Neural cell (in vitro differentiated cells): ENCODE measurements around the gene HDAC10. TPM values are rescaled to one million over a fixed set of nuclear protein-coding genes. Genes with fewer than 3 reads are reported as not detected.
"Not testable (repeated sequence)": the region's sequence is repeated elsewhere in the genome, so short reads cannot be mapped to it uniquely, and the experiment has no call there.

Experiments used
- H2AFZ ChIP-seq: fragments of 200-600, 300-800 bp; sonication (generic), shearing (Covaris generic); 2 replicates; pipeline ENCODE4 v1.6.0; 2014; ENCODE audit warnings: low read depth, mild to moderate bottlenecking, antibody characterized with exemption, low read length, moderate library complexity
- H3F3A ChIP-seq: fragments of 200-600 bp; shearing (Covaris generic); 2 replicates; pipeline ENCODE4 v1.6.1; 2016; ENCODE audit warnings: mild to moderate bottlenecking, moderate library complexity, mixed read lengths, antibody characterized with exemption, low read length; ENCODE audit not compliant: insufficient read depth, poor library complexity, severe bottlenecking
- H3K27ac ChIP-seq: fragments of 200-600, 300-800 bp; sonication (generic), shearing (Covaris generic); 2 replicates; pipeline ENCODE4 v1.5.1; 2014; ENCODE audit warnings: mild to moderate bottlenecking, low read length, moderate library complexity
- H3K27me3 ChIP-seq: fragments of 300-800, 200-600 bp; sonication (generic), shearing (Covaris generic); 2 replicates; pipeline ENCODE4 v1.6.0; 2014; ENCODE audit warnings: mild to moderate bottlenecking, low read depth, low read length, moderate library complexity; ENCODE audit not compliant: insufficient read depth
- H3K36me3 ChIP-seq: fragments of 300-800, 200-600 bp; sonication (generic), shearing (Covaris generic); 2 replicates; pipeline ENCODE4 v1.5.1; 2014; ENCODE audit warnings: mild to moderate bottlenecking, antibody characterized with exemption, low read length, moderate library complexity; ENCODE audit not compliant: insufficient read depth
- H3K4me2 ChIP-seq: fragments of 300-800, 200-600 bp; sonication (generic), shearing (Covaris generic); 2 replicates; pipeline ENCODE4 v1.6.0; 2014; ENCODE audit warnings: mild to moderate bottlenecking, low read length
- H3K4me3 ChIP-seq: fragments of 300-800, 200-600 bp; sonication (generic), shearing (Covaris generic); 2 replicates; pipeline ENCODE4 v1.5.1; 2014; ENCODE audit warnings: mild to moderate bottlenecking, low read length, moderate library complexity
- H3K79me2 ChIP-seq: fragments of 200-600 bp; shearing (Covaris generic); replicated peaks from 2 replicates; pipeline ENCODE4 v1.6.0; 2014; ENCODE audit warnings: mild to moderate bottlenecking, low read length, moderate library complexity; ENCODE audit not compliant: insufficient read depth
- H3K9ac ChIP-seq: fragments of 300-800, 200-600 bp; sonication (generic), shearing (Covaris generic); 2 replicates; pipeline ENCODE4 v1.6.1; 2016; ENCODE audit warnings: mild to moderate bottlenecking, low read length, mixed read lengths
- H3K9me2 ChIP-seq: fragments of 200-600 bp; shearing (Covaris generic); 2 replicates; pipeline ENCODE4 v1.6.1; 2016; ENCODE audit warnings: mild to moderate bottlenecking, low read length, mixed read lengths; ENCODE audit not compliant: insufficient read depth
- H3K9me3 ChIP-seq: fragments of 200-600, 300-800 bp; sonication (generic), shearing (Covaris generic); 2 replicates; pipeline ENCODE4 v1.6.1; 2016; ENCODE audit warnings: mild to moderate bottlenecking, mixed run types, low read length, moderate library complexity, mixed read lengths
- H4K20me1 ChIP-seq: fragments of 200-600 bp; shearing (Covaris generic); 2 replicates; pipeline ENCODE4 v1.6.1; 2016; ENCODE audit warnings: mild to moderate bottlenecking, mixed run types; ENCODE audit not compliant: insufficient read depth
- CTCF ChIP-seq: fragments of 450-650 bp; IDR thresholded peaks from 2 replicates; pipeline ENCODE4 v1.5.1; 2014; ENCODE audit warnings: antibody characterized with exemption, mild to moderate bottlenecking, moderate library complexity; ENCODE audit not compliant: poor library complexity, severe bottlenecking
- EP300 ChIP-seq: fragments of 450-650 bp; conservative IDR thresholded peaks from 2 replicates; pipeline ENCODE4 v1.6.1; 2014; ENCODE audit warnings: antibody characterized with exemption, mild to moderate bottlenecking, moderate library complexity; ENCODE audit not compliant: poor library complexity, severe bottlenecking
- EZH2 ChIP-seq: fragments of 200-600, 300-800 bp; shearing (Covaris generic), sonication (generic); IDR thresholded peaks from 2 replicates; pipeline ENCODE4 v1.6.1; 2014; ENCODE audit warnings: antibody characterized with exemption, low read length, borderline replicate concordance, mild to moderate bottlenecking; ENCODE audit not compliant: insufficient read depth, poor library complexity, severe bottlenecking
- MXI1 ChIP-seq: fragments of 450-650 bp; conservative IDR thresholded peaks from 2 replicates; pipeline ENCODE4 v1.6.1; 2014; ENCODE audit warnings: antibody characterized with exemption, mild to moderate bottlenecking; ENCODE audit not compliant: poor library complexity, severe bottlenecking
- POLR2AphosphoS5 ChIP-seq: IDR thresholded peaks from 2 replicates; pipeline ENCODE4 v1.6.1; 2012
- RAD21 ChIP-seq: fragments of 450-650 bp; conservative IDR thresholded peaks from 2 replicates; pipeline ENCODE4 v1.6.1; 2014; ENCODE audit warnings: antibody characterized with exemption, mild to moderate bottlenecking, moderate library complexity
- REST ChIP-seq: IDR thresholded peaks from 2 replicates; pipeline ENCODE4 v1.6.1; 2012; ENCODE audit warnings: borderline replicate concordance
- SMC3 ChIP-seq: fragments of 450-650 bp; conservative IDR thresholded peaks from 2 replicates; pipeline ENCODE4 v1.6.1; 2014; ENCODE audit warnings: antibody characterized with exemption, mild to moderate bottlenecking, moderate library complexity; ENCODE audit not compliant: poor library complexity
- TAF1 ChIP-seq: IDR thresholded peaks from 2 replicates; pipeline ENCODE4 v1.6.1; 2012; ENCODE audit warnings: low read depth
- polyA plus RNA-seq: library from polyadenylated mRNA; depleted of rRNA; stranded (reverse); fragments of >200 nt; gene quantifications from 2 replicates; pipeline ENCODE4 v1.2.3, GENCODE V29; 2014

Gene HDAC10
- polyA plus RNA-seq, 1 donor from 2014 or later, result 39.1 TPM

DNA sequence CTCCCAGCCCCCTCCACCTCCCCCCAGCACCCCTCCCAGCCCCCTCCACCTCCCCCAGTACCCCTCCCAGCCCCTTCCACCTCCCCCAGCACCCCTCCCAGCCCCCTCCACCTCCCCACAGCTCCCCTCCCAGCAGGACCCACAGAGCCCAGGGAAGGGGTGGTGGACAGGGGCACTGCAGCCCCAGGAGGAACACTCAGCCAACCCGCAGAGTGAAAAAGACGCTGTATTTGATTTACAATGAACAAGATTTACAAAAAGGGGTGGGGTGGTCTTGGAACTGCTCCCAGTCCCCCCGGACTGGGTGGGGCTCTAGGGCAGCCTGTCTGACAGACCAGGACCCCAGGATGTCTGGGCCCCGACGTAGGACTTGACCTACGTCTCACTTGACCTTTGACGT, 23.7 kb upstream of the HDAC10 start:
- Histone ChIP-seq H3K9ac (no peak overlapping the region), H3K9me2 (no peaks in the 10 kb centered on the region), H3F3A (no peaks in the 10 kb centered on the region), H3K27ac (no peak overlapping the region), H3K27me3 (no peaks in the 10 kb centered on the region), H3K9me3 (no peaks in the 10 kb centered on the region), H3K4me3 (no peak overlapping the region), H4K20me1 (no peaks in the 10 kb centered on the region), H3K36me3 (no peaks in the 10 kb centered on the region), H2AFZ (no peak overlapping the region), H3K4me2 (no peak overlapping the region), H3K79me2 (no peaks in the 10 kb centered on the region)
- TF ChIP-seq RAD21 (no peak), SMC3 (no peak), TAF1 (no peak), MXI1 (no peak), EZH2 (no peak)

GRCh38 chr22:50274311-50274710, 23.2 kb upstream of the HDAC10 start:
- TF ChIP-seq EZH2 (no peak), SMC3 (peak; percentile 21), EP300 (no peak), TAF1 (no peak), RAD21 (no peak), REST (no peak), CTCF (peak; percentile 43), POLR2AphosphoS5 (no peak), MXI1 (no peak)
- Histone ChIP-seq H3K9me3 (no peaks in the 10 kb centered on the region), H3K79me2 (no peaks in the 10 kb centered on the region), H3K9me2 (no peaks in the 10 kb centered on the region), H3K4me2 (no peak overlapping the region), H3K36me3 (no peaks in the 10 kb centered on the region), H3K9ac (no peak overlapping the region), H3K4me3 (no peak overlapping the region), H3K27me3 (no peaks in the 10 kb centered on the region), H3K27ac (no peak overlapping the region), H3F3A (no peaks in the 10 kb centered on the region), H2AFZ (no peak overlapping the region), H4K20me1 (no peaks in the 10 kb centered on the region)

DNA sequence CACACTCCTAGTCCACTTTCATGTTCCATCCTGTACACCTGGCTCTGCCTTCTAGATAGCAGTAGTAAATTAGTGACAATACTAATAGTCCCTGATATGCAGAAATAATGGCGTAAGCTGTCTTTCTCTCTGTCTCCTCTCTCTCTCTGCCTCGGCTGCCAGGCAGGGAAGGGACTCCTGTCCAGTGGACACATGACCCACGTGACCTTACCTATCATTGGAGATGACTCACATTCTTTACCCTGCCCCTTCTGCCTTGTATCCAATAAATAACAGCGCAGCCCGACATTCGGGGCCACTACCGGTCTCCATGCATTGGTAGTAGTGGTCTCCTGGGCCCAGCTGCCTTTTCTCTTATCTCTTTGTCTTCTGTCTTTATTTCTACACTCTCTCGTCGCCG, 22.7 kb upstream of the HDAC10 start:
- H4K20me1 ChIP-seq, H3K36me3 ChIP-seq, H3K4me3 ChIP-seq, H3K9me2 ChIP-seq, H2AFZ ChIP-seq, H3K4me2 ChIP-seq, H3K27ac ChIP-seq, H3K79me2 ChIP-seq, H3K27me3 ChIP-seq, H3K9ac ChIP-seq, H3F3A ChIP-seq, H3K9me3 ChIP-seq: not testable (repeated sequence)

DNA sequence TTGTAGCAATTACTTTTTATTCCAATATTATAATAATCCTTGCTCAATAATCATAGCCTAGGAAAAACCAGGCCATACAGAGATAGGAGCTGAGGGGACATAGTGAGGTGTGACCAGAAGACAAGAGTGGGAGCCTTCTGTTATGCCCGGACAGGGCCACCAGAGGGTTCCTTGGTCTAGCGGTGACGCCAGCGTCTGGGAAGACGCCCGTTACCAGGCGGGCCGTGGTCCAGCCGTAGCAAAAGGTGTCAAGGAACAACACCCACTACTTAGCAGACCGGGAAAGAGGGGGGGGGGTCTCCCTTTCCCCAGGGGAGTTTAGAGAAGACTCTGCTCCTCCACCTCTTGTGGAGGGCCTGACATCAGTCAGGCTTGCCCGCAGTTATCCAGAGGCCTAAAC, 22.3 kb upstream of the HDAC10 start:
- not testable (repeated sequence) for H3K27me3 ChIP-seq, H3K36me3 ChIP-seq, H4K20me1 ChIP-seq, H3K27ac ChIP-seq, H2AFZ ChIP-seq, H3K9me2 ChIP-seq, H3K4me2 ChIP-seq, H3F3A ChIP-seq, H3K79me2 ChIP-seq, H3K9ac ChIP-seq, H3K9me3 ChIP-seq, H3K4me3 ChIP-seq
